GM23338 (cell line): ENCODE measurements around the gene ANKHD1. TPM values are rescaled to one million over a fixed set of nuclear protein-coding genes. Genes with fewer than 3 reads are reported as not detected.

Experiments
- EZH2phosphoT487 ChIP-seq: fragments of 200-600 bp; sonication (generic); IDR thresholded peaks from one replicate; pipeline ENCODE4 v1.8.1; 2018; ENCODE audit warnings: antibody characterized with exemption; ENCODE audit not compliant: unreplicated experiment
- JUNB ChIP-seq: IDR thresholded peaks from one replicate; pipeline ENCODE4 v1.6.1; 2016; ENCODE audit warnings: antibody characterized with exemption; ENCODE audit not compliant: unreplicated experiment
- POLR2AphosphoS5 ChIP-seq: IDR thresholded peaks from 2 replicates; pipeline ENCODE4 v1.6.1; 2016; ENCODE audit warnings: antibody characterized with exemption, low read depth
- STAT1 ChIP-seq: IDR thresholded peaks from one replicate; pipeline ENCODE4 v1.6.1; 2016; ENCODE audit warnings: antibody characterized with exemption; ENCODE audit not compliant: unreplicated experiment
- ZNF331 ChIP-seq: fragments of 250-450 bp; sonication (Bioruptor Pico); IDR thresholded peaks from 2 replicates; pipeline ENCODE4 v1.5.0; 2020; ENCODE audit warnings: low read depth, mild to moderate bottlenecking, moderate library complexity
- polyA plus RNA-seq: library from polyadenylated mRNA; unstranded; fragments of >200 nt; fragmentation: Nextera tagmentation; extraction: Ambion mirVana; gene quantifications from 2 replicates; pipeline ENCODE4 v1.2.1, GENCODE V29; 2016
- total RNA-seq: library from RNA; depleted of rRNA; stranded (reverse); fragments of >200 nt; shearing (Covaris generic); gene quantifications from 2 replicates; pipeline ENCODE4 v1.2.3, GENCODE V29; 2014
- TF ChIP-seq, protein P1 (sequence below): fragments of 250-450 bp; sonication (Bioruptor Pico); IDR thresholded peaks from 2 replicates; pipeline ENCODE4 v1.5.0; 2020; ENCODE audit warnings: mild to moderate bottlenecking, moderate library complexity
- TF ChIP-seq, protein P2 (sequence below), 2 experiments: fragments of 200-600 bp in 1 of 2; sonication (generic) in 1 of 2; conservative IDR thresholded peaks; 2 replicates each; pipeline versions ENCODE4 v1.5.1 to v1.6.1; 2016 to 2017; ENCODE audit warnings: antibody characterized with exemption in 2 of 2, low read depth in 2 of 2, mild to moderate bottlenecking in 2 of 2, moderate library complexity in 1 of 2
- TF ChIP-seq, protein P3 (sequence below): IDR thresholded peaks from one replicate; pipeline ENCODE4 v1.6.1; 2018; ENCODE audit warnings: antibody characterized with exemption; ENCODE audit not compliant: unreplicated experiment

ANKHD1 gene
- total and polyA plus RNA-seq, 2 experiments from 2014 or later, result 73.0 to 119 TPM

DNA sequence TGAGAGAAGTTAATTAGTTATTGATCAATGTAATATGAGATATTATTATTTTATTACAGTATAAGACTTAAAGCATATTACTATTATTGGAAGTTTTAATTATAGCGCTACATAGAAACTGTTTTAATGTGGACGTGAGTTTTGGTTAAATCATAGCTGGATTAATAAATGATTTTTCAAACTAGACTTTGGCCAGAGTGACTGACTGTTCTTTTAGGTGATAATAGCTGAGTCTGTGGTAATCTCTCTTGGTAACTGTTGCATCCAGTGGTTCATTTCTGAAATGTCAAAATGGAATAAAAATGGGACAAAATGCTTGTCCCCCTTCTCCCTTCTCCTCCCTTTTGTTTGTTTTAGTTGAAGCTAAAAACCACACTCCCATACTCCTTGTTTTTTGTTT is 28.1 kb downstream of the ANKHD1 start (continued):
- TF ChIP-seq, protein P1, sequence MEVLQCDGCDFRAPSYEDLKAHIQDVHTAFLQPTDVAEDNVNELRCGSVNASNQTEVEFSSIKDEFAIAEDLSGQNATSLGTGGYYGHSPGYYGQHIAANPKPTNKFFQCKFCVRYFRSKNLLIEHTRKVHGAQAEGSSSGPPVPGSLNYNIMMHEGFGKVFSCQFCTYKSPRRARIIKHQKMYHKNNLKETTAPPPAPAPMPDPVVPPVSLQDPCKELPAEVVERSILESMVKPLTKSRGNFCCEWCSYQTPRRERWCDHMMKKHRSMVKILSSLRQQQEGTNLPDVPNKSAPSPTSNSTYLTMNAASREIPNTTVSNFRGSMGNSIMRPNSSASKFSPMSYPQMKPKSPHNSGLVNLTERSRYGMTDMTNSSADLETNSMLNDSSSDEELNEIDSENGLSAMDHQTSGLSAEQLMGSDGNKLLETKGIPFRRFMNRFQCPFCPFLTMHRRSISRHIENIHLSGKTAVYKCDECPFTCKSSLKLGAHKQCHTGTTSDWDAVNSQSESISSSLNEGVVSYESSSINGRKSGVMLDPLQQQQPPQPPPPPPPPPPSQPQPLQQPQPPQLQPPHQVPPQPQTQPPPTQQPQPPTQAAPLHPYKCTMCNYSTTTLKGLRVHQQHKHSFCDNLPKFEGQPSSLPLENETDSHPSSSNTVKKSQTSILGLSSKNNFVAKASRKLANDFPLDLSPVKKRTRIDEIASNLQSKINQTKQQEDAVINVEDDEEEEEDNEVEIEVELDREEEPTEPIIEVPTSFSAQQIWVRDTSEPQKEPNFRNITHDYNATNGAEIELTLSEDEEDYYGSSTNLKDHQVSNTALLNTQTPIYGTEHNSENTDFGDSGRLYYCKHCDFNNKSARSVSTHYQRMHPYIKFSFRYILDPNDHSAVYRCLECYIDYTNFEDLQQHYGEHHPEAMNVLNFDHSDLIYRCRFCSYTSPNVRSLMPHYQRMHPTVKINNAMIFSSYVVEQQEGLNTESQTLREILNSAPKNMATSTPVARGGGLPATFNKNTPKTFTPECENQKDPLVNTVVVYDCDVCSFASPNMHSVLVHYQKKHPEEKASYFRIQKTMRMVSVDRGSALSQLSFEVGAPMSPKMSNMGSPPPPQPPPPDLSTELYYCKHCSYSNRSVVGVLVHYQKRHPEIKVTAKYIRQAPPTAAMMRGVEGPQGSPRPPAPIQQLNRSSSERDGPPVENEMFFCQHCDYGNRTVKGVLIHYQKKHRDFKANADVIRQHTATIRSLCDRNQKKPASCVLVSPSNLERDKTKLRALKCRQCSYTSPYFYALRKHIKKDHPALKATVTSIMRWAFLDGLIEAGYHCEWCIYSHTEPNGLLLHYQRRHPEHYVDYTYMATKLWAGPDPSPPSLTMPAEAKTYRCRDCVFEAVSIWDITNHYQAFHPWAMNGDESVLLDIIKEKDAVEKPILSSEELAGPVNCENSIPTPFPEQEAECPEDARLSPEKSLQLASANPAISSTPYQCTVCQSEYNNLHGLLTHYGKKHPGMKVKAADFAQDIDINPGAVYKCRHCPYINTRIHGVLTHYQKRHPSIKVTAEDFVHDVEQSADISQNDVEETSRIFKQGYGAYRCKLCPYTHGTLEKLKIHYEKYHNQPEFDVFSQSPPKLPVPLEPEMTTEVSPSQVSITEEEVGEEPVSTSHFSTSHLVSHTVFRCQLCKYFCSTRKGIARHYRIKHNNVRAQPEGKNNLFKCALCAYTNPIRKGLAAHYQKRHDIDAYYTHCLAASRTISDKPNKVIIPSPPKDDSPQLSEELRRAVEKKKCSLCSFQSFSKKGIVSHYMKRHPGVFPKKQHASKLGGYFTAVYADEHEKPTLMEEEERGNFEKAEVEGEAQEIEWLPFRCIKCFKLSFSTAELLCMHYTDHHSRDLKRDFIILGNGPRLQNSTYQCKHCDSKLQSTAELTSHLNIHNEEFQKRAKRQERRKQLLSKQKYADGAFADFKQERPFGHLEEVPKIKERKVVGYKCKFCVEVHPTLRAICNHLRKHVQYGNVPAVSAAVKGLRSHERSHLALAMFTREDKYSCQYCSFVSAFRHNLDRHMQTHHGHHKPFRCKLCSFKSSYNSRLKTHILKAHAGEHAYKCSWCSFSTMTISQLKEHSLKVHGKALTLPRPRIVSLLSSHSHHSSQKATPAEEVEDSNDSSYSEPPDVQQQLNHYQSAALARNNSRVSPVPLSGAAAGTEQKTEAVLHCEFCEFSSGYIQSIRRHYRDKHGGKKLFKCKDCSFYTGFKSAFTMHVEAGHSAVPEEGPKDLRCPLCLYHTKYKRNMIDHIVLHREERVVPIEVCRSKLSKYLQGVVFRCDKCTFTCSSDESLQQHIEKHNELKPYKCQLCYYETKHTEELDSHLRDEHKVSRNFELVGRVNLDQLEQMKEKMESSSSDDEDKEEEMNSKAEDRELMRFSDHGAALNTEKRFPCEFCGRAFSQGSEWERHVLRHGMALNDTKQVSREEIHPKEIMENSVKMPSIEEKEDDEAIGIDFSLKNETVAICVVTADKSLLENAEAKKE (CRISPR knock-in tag), result no peak
- no peak for TF ChIP-seq ZNF331
- TF ChIP-seq POLR2AphosphoS5, result no peak
- no peak for TF ChIP-seq EZH2phosphoT487
- TF ChIP-seq, protein P2, sequence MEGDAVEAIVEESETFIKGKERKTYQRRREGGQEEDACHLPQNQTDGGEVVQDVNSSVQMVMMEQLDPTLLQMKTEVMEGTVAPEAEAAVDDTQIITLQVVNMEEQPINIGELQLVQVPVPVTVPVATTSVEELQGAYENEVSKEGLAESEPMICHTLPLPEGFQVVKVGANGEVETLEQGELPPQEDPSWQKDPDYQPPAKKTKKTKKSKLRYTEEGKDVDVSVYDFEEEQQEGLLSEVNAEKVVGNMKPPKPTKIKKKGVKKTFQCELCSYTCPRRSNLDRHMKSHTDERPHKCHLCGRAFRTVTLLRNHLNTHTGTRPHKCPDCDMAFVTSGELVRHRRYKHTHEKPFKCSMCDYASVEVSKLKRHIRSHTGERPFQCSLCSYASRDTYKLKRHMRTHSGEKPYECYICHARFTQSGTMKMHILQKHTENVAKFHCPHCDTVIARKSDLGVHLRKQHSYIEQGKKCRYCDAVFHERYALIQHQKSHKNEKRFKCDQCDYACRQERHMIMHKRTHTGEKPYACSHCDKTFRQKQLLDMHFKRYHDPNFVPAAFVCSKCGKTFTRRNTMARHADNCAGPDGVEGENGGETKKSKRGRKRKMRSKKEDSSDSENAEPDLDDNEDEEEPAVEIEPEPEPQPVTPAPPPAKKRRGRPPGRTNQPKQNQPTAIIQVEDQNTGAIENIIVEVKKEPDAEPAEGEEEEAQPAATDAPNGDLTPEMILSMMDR (conservative IDR thresholded peaks at IDR 0.05; ENCODE audit: low read depth in 2 of 2), result no peak
- no peak for TF ChIP-seq STAT1
- TF ChIP-seq, protein P3, sequence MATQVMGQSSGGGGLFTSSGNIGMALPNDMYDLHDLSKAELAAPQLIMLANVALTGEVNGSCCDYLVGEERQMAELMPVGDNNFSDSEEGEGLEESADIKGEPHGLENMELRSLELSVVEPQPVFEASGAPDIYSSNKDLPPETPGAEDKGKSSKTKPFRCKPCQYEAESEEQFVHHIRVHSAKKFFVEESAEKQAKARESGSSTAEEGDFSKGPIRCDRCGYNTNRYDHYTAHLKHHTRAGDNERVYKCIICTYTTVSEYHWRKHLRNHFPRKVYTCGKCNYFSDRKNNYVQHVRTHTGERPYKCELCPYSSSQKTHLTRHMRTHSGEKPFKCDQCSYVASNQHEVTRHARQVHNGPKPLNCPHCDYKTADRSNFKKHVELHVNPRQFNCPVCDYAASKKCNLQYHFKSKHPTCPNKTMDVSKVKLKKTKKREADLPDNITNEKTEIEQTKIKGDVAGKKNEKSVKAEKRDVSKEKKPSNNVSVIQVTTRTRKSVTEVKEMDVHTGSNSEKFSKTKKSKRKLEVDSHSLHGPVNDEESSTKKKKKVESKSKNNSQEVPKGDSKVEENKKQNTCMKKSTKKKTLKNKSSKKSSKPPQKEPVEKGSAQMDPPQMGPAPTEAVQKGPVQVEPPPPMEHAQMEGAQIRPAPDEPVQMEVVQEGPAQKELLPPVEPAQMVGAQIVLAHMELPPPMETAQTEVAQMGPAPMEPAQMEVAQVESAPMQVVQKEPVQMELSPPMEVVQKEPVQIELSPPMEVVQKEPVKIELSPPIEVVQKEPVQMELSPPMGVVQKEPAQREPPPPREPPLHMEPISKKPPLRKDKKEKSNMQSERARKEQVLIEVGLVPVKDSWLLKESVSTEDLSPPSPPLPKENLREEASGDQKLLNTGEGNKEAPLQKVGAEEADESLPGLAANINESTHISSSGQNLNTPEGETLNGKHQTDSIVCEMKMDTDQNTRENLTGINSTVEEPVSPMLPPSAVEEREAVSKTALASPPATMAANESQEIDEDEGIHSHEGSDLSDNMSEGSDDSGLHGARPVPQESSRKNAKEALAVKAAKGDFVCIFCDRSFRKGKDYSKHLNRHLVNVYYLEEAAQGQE, result no peak
- TF ChIP-seq JUNB, result no peak
